ENCODE data around the gene PCID2.

Gene PCID2

GRCh38 chr13:113153810-113154748 is 54.4 kb downstream of the PCID2 start:
- no peak for DNase-seq (ENCODE audit: low read depth)
- no peak for TF ChIP-seq CTCF (IDR thresholded peaks at IDR 0.05; ENCODE audit: control insufficient read depth, extremely low read depth, insufficient read depth)
- peak overlapping the region; percentile 50 for H3K4me3 ChIP-seq (ENCODE audit: low read depth, low read length)

- TF ChIP-seq CTCF (IDR thresholded peaks at IDR 0.05; ENCODE audit: control insufficient read depth, extremely low read depth, insufficient read depth), result no peak
- no peak for DNase-seq (ENCODE audit: low read depth)
- H3K4me3 ChIP-seq (ENCODE audit: low read depth, low read length), result peak overlapping the region; percentile 50
Observed at GRCh38 chr13:113152984-113153809, 55.3 kb downstream of the PCID2 start.

DNA sequence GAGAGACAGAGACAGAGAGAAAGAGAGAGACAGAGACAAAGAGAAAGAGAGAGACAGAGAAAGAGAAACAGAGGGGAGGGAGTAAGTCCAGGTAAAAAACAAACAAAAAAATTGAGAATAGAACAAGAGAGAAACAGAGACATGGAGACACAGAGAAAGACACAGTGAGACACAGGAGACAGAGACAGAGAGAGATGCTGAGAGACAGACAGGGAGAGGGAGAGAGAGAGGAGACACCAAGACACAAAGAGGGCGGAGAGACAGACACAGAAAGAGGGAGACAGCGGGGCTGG is 55.8 kb downstream of the PCID2 start:
- DNase-seq (ENCODE audit: low read depth), result no peak
- no peak for TF ChIP-seq CTCF (IDR thresholded peaks at IDR 0.05; ENCODE audit: control insufficient read depth, extremely low read depth, insufficient read depth)
- no peak overlapping the region for H3K4me3 ChIP-seq (ENCODE audit: low read depth, low read length)

DNA sequence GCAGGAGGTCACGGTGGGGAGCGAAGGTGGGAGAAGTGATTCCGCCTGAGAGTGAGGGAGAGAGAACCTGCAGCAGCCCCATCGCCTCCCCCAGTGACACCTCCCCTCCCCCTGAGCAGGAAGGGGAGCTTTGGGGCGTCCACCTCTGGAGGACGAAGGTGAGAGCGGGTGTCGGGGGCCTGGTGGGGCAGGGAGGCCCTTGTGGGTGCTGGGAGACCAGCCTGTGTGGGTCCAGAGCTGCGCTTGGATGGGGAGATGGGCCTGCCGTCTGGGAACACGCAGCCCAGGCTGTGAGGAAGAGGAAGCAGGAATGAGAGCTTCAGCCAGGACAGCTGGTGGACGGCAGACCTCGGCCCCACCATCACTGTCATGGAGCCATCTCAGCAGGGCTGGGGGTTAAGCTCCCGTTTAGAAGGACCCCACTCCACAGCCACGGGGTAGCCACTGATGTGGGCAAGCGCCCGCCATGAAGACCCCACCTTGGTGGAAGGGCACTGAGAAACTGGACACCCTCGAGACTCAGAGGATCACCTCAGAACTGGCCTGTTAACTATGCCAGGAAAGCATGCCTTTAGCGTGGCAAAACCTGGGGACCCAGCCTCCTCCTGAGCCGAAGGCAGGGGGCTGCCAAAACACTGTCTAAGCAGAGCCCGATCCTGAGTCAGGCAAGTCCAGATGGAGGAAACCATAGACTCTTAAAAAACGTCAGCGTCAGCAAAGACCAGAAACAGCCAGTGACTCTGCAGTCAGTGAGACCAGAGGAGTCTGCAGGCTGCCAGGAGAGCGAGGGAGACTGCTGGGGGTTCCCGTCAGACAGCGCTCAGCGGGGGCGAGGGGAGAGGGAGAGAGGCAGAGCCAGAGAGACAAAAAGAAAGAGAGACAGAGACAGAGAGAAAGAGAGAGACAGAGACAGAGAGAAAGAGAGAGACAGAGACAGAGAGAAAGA is 56.5 kb downstream of the PCID2 start:
- H3K4me3 ChIP-seq (ENCODE audit: low read depth, low read length), result no peak overlapping the region
- no peak for TF ChIP-seq CTCF (IDR thresholded peaks at IDR 0.05; ENCODE audit: control insufficient read depth, extremely low read depth, insufficient read depth)
- DNase-seq (ENCODE audit: low read depth), result no peak

GRCh38 chr13:113150550-113151365 is 57.7 kb downstream of the PCID2 start:
- no peak for TF ChIP-seq CTCF (IDR thresholded peaks at IDR 0.05; ENCODE audit: control insufficient read depth, extremely low read depth, insufficient read depth)
- H3K4me3 ChIP-seq (ENCODE audit: low read depth, low read length), result no peak overlapping the region
- no peak for DNase-seq (ENCODE audit: low read depth)
